Left ventricle myocardium superior (tissue), 1 donor: ENCODE data around the gene WNT16. TPM values are rescaled to one million over a fixed set of nuclear protein-coding genes. Genes with fewer than 3 reads are reported as not detected.
"Not testable (repeated sequence)": the region's sequence is repeated elsewhere in the genome, so short reads cannot be mapped to it uniquely, and the experiment has no call there.

Experiments
- ATAC-seq: fragments of 200-7000 bp; cut with Tn5 transposase; one replicate; pipeline ENCODE4 v1.9.1; 2020; ENCODE audit warnings: mild to moderate bottlenecking, moderate library complexity
- DNase-seq: peaks from one replicate; pipeline ENCODE4 v3.0.0-alpha.2; 2020
- intact Hi-C: fragments of 100-400 bp; cut with micrococcal nuclease; formaldehyde crosslinking; loops from one replicate; pipeline ENCODE4 v1.11.0; 2022
- long read RNA-seq: library from polyadenylated mRNA; unstranded; transcript quantifications from one replicate; pipeline ENCODE4 v2.0.0, GENCODE V29; 2021
- total RNA-seq: library from RNA; stranded (reverse); fragmentation: NEBNext Ultra II Directional; extraction: Animal tissue kit (Norgen Biotek cat#: 25700); gene quantifications from one replicate; pipeline ENCODE4 v1.2.1, GENCODE V29; 2021
- donor health status: DM: no; HTN: yes; CAD: no; lungs with severe emphysema.

The WNT16 gene
- not detected for total RNA-seq
- long read RNA-seq: 0 reads

GRCh38 chr7:121328508-121329190, at the start of gene WNT16:
WNT16 (plus strand) TSS chr7:121329000; CDS start chr7:121329293, 293 bp downstream.
- DNase-seq (peak; percentile 39), ATAC-seq (peak; percentile 38)
- intact Hi-C loops: no loop called here

- intact Hi-C loops: no loop called here
These were observed 49.7 kb upstream of the WNT16 start for GRCh38 chr7:121279060-121279620.

GRCh38 chr7:121279822-121280221, 49.0 kb upstream of the WNT16 start:
- ATAC-seq: no peak
- no peak for DNase-seq
- intact Hi-C loops: no loop called here

More at GRCh38 chr7:121279060-121279620, 49.7 kb upstream of the WNT16 start:
- no peak for ATAC-seq
- no peak for DNase-seq

GRCh38 chr7:121280656-121281055, 48.1 kb upstream of the WNT16 start:
- intact Hi-C loops: no loop called here
- no peak for ATAC-seq

GRCh38 chr7:121282129-121282528, 46.7 kb upstream of the WNT16 start:
- ATAC-seq (no peak), DNase-seq (no peak)
- intact Hi-C loops: no loop called here

More at GRCh38 chr7:121280656-121281055, 48.1 kb upstream of the WNT16 start:
- no peak for DNase-seq

- intact Hi-C loops: no loop called here
- ATAC-seq: no peak
- DNase-seq: no peak
These were observed 43.6 kb upstream of the WNT16 start for GRCh38 chr7:121285066-121285667.

- intact Hi-C loops: no loop called here
- ATAC-seq (no peak), DNase-seq (no peak)
These were observed 42.6 kb upstream of the WNT16 start for GRCh38 chr7:121286186-121286585.

- intact Hi-C loops: no loop called here
- ATAC-seq (no peak), DNase-seq (no peak)
These were observed 41.8 kb upstream of the WNT16 start for GRCh38 chr7:121286742-121287734.

GRCh38 chr7:121288894-121289293, 39.9 kb upstream of the WNT16 start:
- no peak for ATAC-seq
- intact Hi-C loops: no loop called here
- DNase-seq: no peak

- DNase-seq, ATAC-seq, intact Hi-C loops: not testable (repeated sequence)
These were observed 38.9 kb upstream of the WNT16 start for GRCh38 chr7:121289930-121290329.

- ATAC-seq: no peak
- DNase-seq: no peak
- intact Hi-C loops: no loop called here
These were observed 34.3 kb upstream of the WNT16 start for GRCh38 chr7:121294448-121294992.

- intact Hi-C loops: no loop called here
- no peak for ATAC-seq
These were observed 31.0 kb upstream of the WNT16 start for GRCh38 chr7:121297843-121298242.

GRCh38 chr7:121298831-121299239, 30.0 kb upstream of the WNT16 start:
- no peak for ATAC-seq
- DNase-seq: no peak
- intact Hi-C loops: no loop called here

More at GRCh38 chr7:121297843-121298242, 31.0 kb upstream of the WNT16 start:
- DNase-seq: no peak

GRCh38 chr7:121300685-121301420, 27.9 kb upstream of the WNT16 start:
- ATAC-seq (no peak), DNase-seq (no peak)
- intact Hi-C loops: no loop called here

GRCh38 chr7:121301446-121302213, 27.2 kb upstream of the WNT16 start:
- DNase-seq: no peak
- intact Hi-C loops: no loop called here
- ATAC-seq: no peak

- DNase-seq: no peak
- intact Hi-C loops: no loop called here
These were observed 26.5 kb upstream of the WNT16 start for GRCh38 chr7:121302214-121302745.

GRCh38 chr7:121303422-121304101, 25.2 kb upstream of the WNT16 start:
- ATAC-seq: no peak
- no peak for DNase-seq
- intact Hi-C loops: no loop called here

More at GRCh38 chr7:121302214-121302745, 26.5 kb upstream of the WNT16 start:
- no peak for ATAC-seq
